GM06990 (cell line): ENCODE results near the gene COPS8.

Experiments
- DNase-seq: peaks from one replicate; pipeline ENCODE4 v3.0.0-alpha.2; 2011; ENCODE audit not compliant: insufficient read length; ENCODE audit errors: extremely low read depth
- H3K27me3 ChIP-seq: replicated peaks from 2 replicates; pipeline ENCODE4 v1.6.0; 2011; ENCODE audit warnings: low read length; ENCODE audit not compliant: control insufficient read depth, insufficient read depth
- H3K36me3 ChIP-seq: 2 replicates; pipeline ENCODE4 v1.5.1; 2011; ENCODE audit warnings: low read length; ENCODE audit not compliant: control insufficient read depth, insufficient read depth
- H3K4me3 ChIP-seq: replicated peaks from 2 replicates; pipeline ENCODE4 v1.5.1; 2011; ENCODE audit warnings: low read depth, mild to moderate bottlenecking, control low read depth, low read length
- TF ChIP-seq, protein P1 (sequence below): IDR thresholded peaks from 2 replicates; pipeline ENCODE4 v1.5.1; 2011; ENCODE audit warnings: low read length, control low read depth, mild to moderate bottlenecking, inconsistent platforms; ENCODE audit not compliant: insufficient read depth, poor library complexity, severe bottlenecking

COPS8 gene

DNA sequence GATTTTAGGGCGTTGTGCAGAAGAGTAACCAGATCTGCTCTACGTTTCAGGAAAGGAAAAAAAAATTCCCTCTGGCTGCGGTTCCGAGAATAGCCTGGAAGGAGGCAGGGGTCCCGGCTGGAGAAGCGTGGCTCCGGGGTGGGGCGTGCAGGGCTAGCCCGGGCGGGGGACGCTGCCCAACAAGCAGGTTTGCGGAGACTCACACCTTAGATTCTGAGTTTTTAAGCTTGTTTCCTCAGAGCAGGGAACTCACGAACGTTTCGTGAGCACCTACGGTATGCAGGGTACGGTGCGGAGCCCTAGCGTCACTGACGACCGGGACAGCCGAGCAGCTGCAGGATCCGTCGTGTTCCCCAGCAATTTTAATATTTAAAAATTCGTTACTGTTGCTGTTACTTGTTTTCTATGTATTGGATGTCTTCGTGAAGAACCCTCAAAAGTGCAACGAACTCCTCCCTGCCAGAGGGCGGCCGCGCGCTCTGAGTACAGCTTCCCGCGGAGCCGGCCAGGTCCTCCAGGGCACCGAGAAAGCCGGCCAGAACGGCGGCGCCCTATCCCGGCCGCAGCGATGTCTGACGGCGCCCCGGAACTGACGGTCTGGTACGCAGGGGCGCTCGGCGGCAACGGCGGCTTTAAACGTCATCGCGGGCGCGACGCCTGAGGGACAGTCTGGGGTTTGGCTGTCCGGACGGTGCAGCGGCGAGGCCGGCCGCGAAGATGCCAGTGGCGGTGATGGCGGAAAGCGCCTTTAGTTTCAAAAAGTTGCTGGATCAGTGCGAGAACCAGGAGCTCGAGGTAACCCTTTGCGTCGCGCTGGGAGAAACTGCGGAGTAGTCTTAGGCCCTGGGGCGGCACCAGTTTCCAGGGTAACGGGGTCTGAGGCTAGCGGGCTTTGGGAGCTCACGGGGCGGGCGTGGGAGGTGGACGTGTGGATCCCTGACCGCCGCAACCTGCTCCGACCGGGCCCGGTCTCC lies at the start of gene COPS8:
Gene COPS8 (plus strand): TSS at position 642 of the 974 bp plus-strand sequence. CDS start 76 bp downstream, at position 718.
- Histone ChIP-seq H3K4me3 (peak within 1 kb of the TSS; percentile 96), H3K36me3 (no peaks in the 10 kb centered on the region), H3K27me3 (no peaks in the 10 kb centered on the region)
- TF ChIP-seq, protein P1, sequence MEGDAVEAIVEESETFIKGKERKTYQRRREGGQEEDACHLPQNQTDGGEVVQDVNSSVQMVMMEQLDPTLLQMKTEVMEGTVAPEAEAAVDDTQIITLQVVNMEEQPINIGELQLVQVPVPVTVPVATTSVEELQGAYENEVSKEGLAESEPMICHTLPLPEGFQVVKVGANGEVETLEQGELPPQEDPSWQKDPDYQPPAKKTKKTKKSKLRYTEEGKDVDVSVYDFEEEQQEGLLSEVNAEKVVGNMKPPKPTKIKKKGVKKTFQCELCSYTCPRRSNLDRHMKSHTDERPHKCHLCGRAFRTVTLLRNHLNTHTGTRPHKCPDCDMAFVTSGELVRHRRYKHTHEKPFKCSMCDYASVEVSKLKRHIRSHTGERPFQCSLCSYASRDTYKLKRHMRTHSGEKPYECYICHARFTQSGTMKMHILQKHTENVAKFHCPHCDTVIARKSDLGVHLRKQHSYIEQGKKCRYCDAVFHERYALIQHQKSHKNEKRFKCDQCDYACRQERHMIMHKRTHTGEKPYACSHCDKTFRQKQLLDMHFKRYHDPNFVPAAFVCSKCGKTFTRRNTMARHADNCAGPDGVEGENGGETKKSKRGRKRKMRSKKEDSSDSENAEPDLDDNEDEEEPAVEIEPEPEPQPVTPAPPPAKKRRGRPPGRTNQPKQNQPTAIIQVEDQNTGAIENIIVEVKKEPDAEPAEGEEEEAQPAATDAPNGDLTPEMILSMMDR = peak; percentile 22
- DNase-seq = peak; percentile 92

DNA sequence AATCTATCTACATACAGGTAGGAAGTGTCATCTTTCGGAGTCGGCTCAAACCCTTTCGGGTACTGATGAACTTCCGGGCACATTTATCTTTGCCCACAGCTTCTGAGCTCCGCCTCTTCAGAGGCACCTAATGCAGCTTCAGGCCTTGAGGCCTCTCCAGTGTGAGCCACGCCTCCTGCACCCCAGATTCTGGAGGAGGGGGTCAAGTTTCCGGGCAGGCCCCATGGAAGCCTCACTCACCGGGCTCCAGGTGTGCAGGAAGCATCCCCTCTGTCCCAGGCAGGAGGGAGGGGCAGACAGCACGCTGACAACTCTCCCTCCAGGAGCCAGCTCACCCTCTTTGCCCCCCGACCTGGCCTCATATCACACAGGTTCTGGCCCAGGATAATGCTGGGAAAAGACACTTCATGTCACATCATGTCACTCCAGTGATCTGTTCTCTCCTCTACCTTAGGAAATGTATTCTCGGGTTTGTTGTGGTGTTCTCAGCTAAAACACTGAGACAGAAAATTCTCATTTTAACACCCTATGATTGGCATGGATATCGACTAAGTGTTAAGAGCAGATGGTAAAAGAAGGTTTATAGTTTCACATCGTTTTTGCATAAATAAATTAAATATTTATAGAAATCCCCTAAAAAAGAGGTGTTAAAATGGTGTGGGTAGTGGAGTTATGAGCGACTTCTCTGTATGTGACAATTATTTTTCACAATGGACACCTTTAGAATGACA lies 46.2 kb upstream of the COPS8 start:
- TF ChIP-seq, protein P1 = no peak
- Histone ChIP-seq H3K4me3 (no peak overlapping the region), H3K36me3 (no peaks in the 10 kb centered on the region), H3K27me3 (no peaks in the 10 kb centered on the region; the same call in 1 of the 2 replicates)
- no peak for DNase-seq

DNA sequence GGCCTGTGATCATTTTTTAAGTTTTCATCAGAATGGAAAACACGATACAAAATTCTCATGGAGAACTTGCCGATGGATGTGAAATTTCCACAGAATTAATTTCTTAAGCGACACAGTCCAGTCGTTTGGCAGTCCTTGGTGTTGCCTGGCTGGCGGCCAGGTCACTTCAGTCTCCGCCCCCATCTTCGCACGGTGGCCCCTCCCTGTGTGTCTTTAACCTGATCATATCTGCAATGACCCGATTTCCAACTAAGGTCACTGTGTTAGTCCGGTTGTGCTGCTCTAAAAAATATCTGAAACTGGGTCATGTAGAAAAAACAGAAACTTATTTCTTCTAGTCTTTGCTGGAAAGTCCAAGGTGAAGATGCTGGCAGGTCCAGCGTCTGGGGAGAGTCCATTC lies 44.5 kb upstream of the COPS8 start:
- TF ChIP-seq, protein P1 = no peak
- Histone ChIP-seq H3K36me3 (no peaks in the 10 kb centered on the region), H3K27me3 (no peaks in the 10 kb centered on the region; the same call in 1 of the 2 replicates), H3K4me3 (no peak overlapping the region)
- DNase-seq = no peak

DNA sequence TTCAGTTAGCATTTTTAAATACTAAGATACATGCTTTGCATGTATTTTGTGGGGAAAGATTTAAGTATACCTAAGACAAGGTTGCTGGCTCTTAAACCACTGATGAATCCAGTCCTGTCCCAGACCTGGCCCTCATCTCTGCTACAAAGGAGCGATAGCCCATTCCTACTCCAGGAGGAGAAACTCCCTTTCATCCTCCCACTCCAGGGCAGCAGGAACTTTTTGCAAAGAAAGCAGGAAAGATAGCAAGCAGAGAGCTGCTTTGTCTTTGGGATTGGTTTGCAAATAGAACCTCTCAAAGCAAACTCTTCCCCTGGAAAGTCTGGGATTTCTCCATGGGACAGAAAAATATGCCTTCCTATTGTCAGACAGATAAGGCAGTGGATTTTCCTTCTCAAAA lies 43.6 kb upstream of the COPS8 start:
- TF ChIP-seq, protein P1 = no peak
- no peaks in the 10 kb centered on the region for H3K36me3 ChIP-seq
- no peaks in the 10 kb centered on the region; the same call in 1 of the 2 replicates for H3K27me3 ChIP-seq
- no peak overlapping the region for H3K4me3 ChIP-seq
- no peak for DNase-seq

DNA sequence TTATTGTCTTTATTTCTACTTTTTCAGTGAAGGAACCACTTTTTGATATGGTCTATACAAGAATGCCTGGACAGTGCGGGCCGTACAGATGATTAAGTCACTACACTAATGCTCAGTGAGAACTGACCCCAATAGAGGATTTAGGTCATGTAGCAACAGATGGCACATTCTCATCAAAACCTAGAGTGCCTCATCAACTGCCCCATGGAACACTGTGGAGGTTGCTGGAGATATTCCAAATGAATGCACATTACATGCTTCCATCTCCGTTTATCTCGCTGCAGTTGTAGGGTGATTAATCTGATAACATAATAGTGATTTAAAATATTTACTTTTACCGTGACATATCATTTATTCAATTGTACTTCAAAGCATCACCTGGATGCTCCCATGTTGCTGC lies 41.8 kb upstream of the COPS8 start:
- Histone ChIP-seq H3K36me3 (no peaks in the 10 kb centered on the region), H3K27me3 (no peaks in the 10 kb centered on the region; the same call in 1 of the 2 replicates), H3K4me3 (no peak overlapping the region)
- TF ChIP-seq, protein P1 = no peak
- no peak for DNase-seq
